ENCODE measurements around the gene SOD1. TPM values are rescaled to one million over a fixed set of nuclear protein-coding genes. Genes with fewer than 3 reads are reported as not detected.
A peak's percentile ranks its signal among the peaks of the same experiment; 100 is the strongest.

The SOD1 gene
- total RNA-seq, 1 donor from 2014 or later = 430 TPM

DNA sequence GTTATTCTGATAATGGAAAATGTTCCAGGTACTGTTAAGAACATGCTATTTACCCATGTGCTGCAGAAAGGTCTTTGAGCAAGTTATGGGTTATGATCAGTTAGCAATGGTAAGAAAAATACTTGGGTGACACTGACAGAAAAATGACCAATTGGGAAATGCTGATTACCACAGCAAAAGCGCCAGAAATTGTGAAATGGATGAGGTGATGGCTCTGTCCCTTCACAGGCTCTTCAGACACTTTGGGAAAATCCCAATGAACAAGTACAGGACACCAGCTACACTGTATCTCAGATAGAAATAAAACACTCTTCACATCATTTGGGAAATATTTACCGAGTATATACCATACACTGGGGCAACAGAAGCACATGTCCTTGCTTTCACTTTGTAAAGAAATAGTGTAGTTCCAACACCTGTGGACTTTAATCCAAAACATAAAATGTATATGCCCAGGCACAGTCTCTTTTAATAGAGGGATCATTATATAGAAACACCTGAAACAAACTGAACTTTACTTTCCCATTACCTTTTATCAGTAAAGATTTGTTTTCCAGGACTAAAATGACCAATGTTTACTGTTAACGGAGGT is 13.9 kb downstream of the SOD1 start:
- ATAC-seq (no peak), DNase-seq (ENCODE audit: missing footprints) (no peak)
- intact Hi-C loops (cut with DNase I) = no loop called here

DNA sequence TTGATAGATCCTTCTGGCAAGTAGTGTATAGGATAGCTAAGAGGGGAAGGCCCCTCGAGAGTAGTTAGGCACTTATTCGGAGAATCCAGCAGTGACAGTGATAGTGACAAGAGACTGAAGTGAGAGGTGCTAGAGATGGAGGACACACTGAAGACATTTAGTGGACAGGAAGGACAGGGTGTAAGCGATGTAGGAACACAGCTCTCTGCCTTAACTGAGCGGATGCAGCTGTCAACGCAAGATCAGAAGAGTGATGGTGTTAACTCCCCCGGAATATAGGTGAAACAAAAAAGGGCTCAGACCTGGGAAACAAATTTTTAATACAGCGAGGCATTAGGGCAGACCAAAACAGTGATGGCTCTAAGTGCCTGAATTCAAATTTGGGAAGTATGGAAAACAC is 15.8 kb downstream of the SOD1 start:
- intact Hi-C loops (cut with DNase I) = no loop called here
- ATAC-seq = no peak
- DNase-seq (ENCODE audit: missing footprints) = no peak

DNA sequence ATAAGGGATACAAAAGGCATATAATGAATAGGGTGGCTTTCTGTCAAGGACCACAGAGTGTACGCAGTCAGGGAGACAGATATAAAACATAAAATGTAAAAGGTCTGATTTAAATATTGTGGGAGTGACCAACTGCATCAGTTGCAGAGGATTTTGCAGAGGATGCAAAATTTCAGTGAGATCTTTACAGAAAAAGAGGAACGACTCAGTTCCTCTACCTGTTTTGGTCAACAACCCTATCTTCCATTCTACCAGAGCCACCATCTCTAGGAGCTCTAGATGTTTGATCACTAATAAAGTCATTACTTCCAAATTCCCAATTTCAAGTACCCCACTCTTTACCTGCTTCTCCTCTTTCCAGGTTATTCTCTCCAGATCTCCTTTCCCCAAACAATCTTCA is 16.5 kb downstream of the SOD1 start:
- intact Hi-C loops (cut with DNase I) = no loop called here
- DNase-seq (ENCODE audit: missing footprints) (no peak), ATAC-seq (no peak)

- no peak for DNase-seq (ENCODE audit: missing footprints)
- intact Hi-C loops (cut with DNase I) = no loop called here
- ATAC-seq = no peak
These were observed 17.6 kb downstream of the SOD1 start for GRCh38 chr21:31677047-31677446.

GRCh38 chr21:31678478-31678877 is 19.0 kb downstream of the SOD1 start:
- DNase-seq (ENCODE audit: missing footprints) (no peak), ATAC-seq (no peak)
- intact Hi-C loops (cut with DNase I) = no loop called here

DNA sequence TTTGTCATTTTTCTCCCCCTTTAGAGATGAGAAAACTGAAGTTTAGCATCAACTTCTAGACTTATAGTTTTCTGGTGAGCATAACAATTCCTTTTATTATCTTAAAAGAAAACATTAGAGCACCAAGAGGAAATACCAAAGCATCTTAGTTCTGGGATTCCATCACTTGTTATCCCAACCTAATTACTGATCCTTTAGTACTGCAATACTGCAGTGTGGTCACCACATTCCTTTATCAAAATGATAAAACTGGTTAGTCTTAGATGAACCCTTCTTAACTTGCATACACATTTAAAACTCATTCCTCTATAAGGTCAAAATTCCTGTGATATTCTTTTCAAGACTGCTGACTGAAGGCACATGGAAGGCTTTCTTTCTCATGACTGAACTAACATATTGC is 23.1 kb downstream of the SOD1 start:
- ATAC-seq = no peak
- intact Hi-C loops (cut with DNase I) = no loop called here

DNA sequence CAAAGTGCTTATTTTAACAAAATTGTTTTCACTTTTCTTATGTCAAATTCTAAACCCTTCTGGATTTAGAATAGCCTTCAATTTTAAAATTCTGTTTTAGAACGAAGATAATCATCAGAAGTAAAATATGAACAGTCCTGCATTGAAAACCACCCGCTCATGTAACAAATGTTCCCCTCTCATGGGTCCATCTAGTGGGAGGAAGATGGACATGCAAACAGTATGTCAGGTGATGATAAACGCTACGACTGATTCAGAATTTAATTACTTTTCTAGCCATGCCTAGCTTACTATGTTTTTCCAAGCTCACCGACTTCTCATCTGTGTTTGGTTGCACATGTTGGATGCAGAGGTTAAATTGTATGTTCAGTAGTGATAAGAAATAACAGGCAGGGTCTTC is 23.5 kb downstream of the SOD1 start:
- ATAC-seq (no peak), DNase-seq (ENCODE audit: missing footprints) (no peak)
- intact Hi-C loops (cut with DNase I) = no loop called here

More for the DNA sequence above, 23.1 kb downstream of the SOD1 start:
- no peak for DNase-seq (ENCODE audit: missing footprints)

DNA sequence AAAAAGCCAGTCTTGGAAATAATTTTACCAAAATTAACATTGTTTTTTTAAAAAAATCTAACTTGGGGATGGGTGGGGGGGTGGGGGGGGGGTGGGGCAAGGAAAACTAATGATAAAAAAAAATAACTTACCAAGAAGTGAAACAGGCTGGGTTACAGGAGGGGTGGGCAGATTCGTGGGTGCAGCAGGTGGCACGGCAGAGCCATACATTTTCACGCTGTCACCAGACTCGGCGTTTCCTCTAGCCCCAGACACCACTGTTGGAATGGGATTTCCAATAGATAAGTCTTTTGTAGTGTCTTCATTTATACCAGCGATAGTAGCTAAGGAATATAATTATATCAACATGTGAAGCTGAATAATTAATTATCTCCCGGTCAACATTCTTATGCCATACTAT is 25.4 kb downstream of the SOD1 start:
- no peak for ATAC-seq
- DNase-seq (ENCODE audit: missing footprints) = no peak
- intact Hi-C loops (cut with DNase I) = no loop called here

DNA sequence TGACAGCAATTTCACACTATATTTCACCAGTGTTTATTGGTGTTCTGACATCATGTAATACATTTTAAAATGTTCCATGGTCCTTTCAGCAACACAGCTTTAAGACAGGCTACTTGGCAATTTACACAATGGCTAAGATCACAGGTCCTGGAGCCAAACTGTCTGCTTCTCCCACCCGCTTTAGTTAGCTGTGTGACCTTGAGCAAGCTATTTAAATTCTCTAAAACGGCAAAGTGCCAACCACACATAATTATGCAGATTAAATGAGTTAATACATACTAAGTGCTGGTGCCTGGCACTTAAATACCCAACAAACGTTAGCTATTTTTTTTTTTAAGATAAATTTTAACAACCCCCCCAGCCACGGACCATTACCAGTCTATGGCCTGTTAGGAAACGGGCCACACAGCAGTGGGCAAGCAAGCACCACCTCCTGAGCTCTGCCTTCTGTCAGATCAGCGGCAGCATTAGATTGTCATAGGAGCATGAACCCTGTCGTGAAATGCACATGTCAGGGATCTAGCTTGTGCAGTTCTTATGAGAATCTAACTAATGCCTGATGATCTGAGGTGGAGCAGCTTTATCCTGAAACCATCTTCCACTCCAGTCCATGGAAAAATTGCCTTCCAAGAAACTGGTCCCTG is 26.9 kb downstream of the SOD1 start:
- peak; percentile 61 for ATAC-seq
- intact Hi-C loops (cut with DNase I) = no loop called here
- no peak for DNase-seq (ENCODE audit: missing footprints)

- no peak for DNase-seq (ENCODE audit: missing footprints)
- ATAC-seq = no peak
- intact Hi-C loops (cut with DNase I) = no loop called here
These were observed 27.6 kb downstream of the SOD1 start for GRCh38 chr21:31687108-31687507.

DNA sequence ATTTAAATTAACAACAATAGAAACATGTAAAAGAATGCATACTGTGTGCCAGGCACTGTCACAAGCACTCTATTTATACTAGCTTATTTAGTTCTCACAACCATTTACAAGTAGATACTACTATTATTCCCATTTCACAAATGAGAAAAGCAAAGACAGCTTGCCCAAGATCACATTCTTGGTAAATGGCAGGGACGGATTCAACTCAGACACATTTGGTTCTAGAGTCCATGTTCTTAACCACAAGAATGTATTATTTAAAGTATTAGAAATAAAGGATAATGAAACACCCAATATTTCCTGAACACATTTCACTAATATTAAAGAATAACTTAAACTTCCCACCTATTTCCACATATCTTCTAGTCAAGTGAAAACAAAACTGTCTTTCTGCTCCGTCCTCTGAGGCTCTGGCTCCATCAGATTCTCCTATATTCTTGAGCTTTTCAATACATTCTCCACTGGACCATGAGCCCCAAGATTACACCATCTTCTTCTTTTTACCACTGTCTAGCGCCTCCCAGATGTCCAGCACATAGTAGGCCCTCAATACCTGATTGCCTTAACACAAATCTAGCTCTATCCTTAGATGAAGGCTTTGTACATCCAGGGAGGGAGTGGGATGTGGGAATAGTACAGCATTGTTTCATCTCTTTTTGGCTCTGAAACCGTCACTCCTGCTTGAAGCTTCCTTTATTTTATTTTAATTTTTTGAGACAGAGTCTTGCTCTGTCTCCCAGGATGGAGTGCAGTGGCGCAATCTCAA is 29.3 kb downstream of the SOD1 start:
- ATAC-seq = no peak
- intact Hi-C loops (cut with DNase I) = no loop called here
- DNase-seq (ENCODE audit: missing footprints) = no peak

DNA sequence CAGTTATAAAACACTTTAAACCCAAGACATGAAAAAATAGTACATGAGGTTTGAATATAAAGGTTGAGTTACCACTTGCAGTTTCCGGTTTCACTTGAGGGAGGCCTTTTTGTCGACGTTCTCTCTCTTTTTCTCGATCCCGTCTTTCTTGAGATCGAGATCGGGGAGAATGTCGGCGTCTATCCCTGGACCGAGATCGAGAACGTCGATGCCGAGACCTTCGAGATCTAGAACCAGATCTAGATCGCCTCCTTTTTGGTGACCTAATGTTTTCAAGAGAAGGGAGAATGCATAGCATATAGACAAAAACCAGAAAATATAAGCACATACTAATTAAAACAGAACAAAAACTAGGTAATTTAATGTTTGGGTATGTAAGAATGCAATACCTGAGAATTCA is 33.7 kb downstream of the SOD1 start:
- no peak for DNase-seq (ENCODE audit: missing footprints)
- intact Hi-C loops (cut with DNase I) = no loop called here
- no peak for ATAC-seq

GRCh38 chr21:31696424-31696823 is 36.9 kb downstream of the SOD1 start:
- DNase-seq (ENCODE audit: missing footprints) (no peak), ATAC-seq (no peak)
- intact Hi-C loops (cut with DNase I) = no loop called here

- DNase-seq (ENCODE audit: missing footprints) (no peak), ATAC-seq (no peak)
- intact Hi-C loops (cut with DNase I) = no loop called here
These were observed 39.0 kb downstream of the SOD1 start for GRCh38 chr21:31698461-31698860.

GRCh38 chr21:31700040-31700439 is 40.5 kb downstream of the SOD1 start:
- ATAC-seq (no peak), DNase-seq (ENCODE audit: missing footprints) (no peak)
- intact Hi-C loops (cut with DNase I) = no loop called here

DNA sequence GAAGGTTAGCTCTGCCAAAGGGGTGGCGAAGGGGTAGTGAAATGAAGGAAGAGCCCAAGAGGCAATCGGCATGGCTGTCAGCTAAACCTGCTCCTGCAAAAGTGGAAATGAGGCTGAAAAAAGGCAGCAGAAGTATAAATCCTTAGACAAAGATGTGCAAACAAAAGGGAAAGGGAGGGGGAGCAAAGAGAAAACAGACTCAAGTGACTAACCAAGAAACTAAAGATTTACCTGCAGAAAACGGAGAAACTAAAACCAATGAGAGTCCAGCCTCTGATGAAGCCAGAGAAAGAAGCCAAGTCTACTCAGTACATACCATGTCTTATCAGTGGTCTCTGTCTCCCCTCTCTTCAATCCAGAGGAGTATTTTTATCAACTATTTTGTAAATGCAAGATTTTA is 47.1 kb downstream of the SOD1 start:
- DNase-seq (ENCODE audit: missing footprints) = no peak
- intact Hi-C loops (cut with DNase I) = no loop called here

GRCh38 chr21:31707499-31707898 is 48.0 kb downstream of the SOD1 start:
- ATAC-seq (no peak), DNase-seq (ENCODE audit: missing footprints) (no peak)
- intact Hi-C loops (cut with DNase I) = no loop called here

More for the DNA sequence above, 47.1 kb downstream of the SOD1 start:
- no peak for ATAC-seq

GRCh38 chr21:31708541-31708940 is 49.0 kb downstream of the SOD1 start:
- intact Hi-C loops (cut with DNase I) = no loop called here
- ATAC-seq (no peak), DNase-seq (ENCODE audit: missing footprints) (no peak)

- DNase-seq (ENCODE audit: missing footprints) (no peak), ATAC-seq (no peak)
- intact Hi-C loops (cut with DNase I) = no loop called here
These were observed 51.1 kb downstream of the SOD1 start for GRCh38 chr21:31710586-31710985.

DNA sequence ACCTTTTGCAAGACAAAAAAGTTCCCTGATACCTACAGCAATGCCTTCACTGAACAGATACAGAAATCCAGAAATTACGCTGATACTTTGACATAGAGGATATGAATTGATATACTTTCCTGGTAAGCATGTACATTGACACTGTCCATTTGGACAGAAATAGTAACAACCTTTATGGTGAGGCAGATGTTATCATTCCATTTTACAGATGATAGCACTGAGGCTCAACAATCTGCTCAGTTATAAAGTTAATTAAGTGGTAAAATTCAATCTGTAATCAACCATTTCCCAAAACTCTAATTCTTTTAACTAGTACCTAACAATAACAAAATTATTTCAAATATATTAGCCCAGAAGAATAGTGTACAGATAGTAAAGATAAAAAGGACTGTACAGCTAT is 51.8 kb downstream of the SOD1 start:
- intact Hi-C loops (cut with DNase I) = no loop called here
- no peak for ATAC-seq

More for the DNA sequence above, 51.8 kb downstream of the SOD1 start:
- DNase-seq (ENCODE audit: missing footprints) = no peak
